Activated B cell treated with CpG ODN at 0.5 μM for 24 hours (primary cell): ENCODE measurements around the gene MARCOL. TPM values are rescaled to one million over a fixed set of nuclear protein-coding genes. Genes with fewer than 3 reads are reported as not detected.
"Not testable (repeated sequence)": the region's sequence is repeated elsewhere in the genome, so short reads cannot be mapped to it uniquely, and the experiment has no call there.

Experiments used
- ATAC-seq: fragments of 200-7000 bp; cut with Tn5 transposase; one replicate; pipeline ENCODE4 v1.10.0; 2021; ENCODE audit warnings: low read depth, mild to moderate bottlenecking, moderate library complexity
- CTCF ChIA-PET: fragments of 350-600 bp; sonication (Branson Sonifier 250); formaldehyde crosslinking; loops from one replicate; lab custom pipeline; 2021; ENCODE audit warnings: antibody characterized with exemption; lab: Charles Lee
- POLR2A ChIA-PET: fragments of 350-600 bp; sonication (Branson Sonifier 250); formaldehyde crosslinking; loops from one replicate; lab custom pipeline; 2021; ENCODE audit warnings: antibody characterized with exemption; lab: Charles Lee
- DNase-seq: peaks from one replicate; pipeline ENCODE4 v3.0.0; 2022
- H3K27ac Mint-ChIP-seq: one replicate; pipeline ENCODE4 v1.8.0; 2020; ENCODE audit warnings: mixed read lengths
- H3K27me3 Mint-ChIP-seq: one replicate; pipeline ENCODE4 v1.8.0; 2021; ENCODE audit warnings: mixed read lengths
- H3K36me3 Mint-ChIP-seq: one replicate; pipeline ENCODE4 v1.8.0; 2021; ENCODE audit warnings: low read depth, mixed read lengths
- H3K4me1 Mint-ChIP-seq: one replicate; pipeline ENCODE4 v1.8.0; 2021; ENCODE audit warnings: mixed read lengths
- H3K4me3 Mint-ChIP-seq: one replicate; pipeline ENCODE4 v1.8.0; 2020; ENCODE audit warnings: mild to moderate bottlenecking, mixed read lengths
- H3K9me3 Mint-ChIP-seq: one replicate; pipeline ENCODE4 v1.8.0; 2020; ENCODE audit warnings: mixed read lengths
- intact Hi-C: fragments of 100-400 bp; cut with micrococcal nuclease; formaldehyde crosslinking; loops from one replicate; pipeline ENCODE4 v1.15.1; 2024
- total RNA-seq: library from RNA; stranded (reverse); gene quantifications from 2 replicates; pipeline ENCODE4 v1.2.3, GENCODE V29; 2022
- TF ChIP-seq, protein P1 (sequence below): fragments of 200-600 bp; IDR thresholded peaks from one replicate; pipeline ENCODE4 v1.8.0; 2022; ENCODE audit warnings: antibody characterized with exemption, mild to moderate bottlenecking

MARCOL gene
- total RNA-seq, 1 donor from 2014 or later = not detected

DNA sequence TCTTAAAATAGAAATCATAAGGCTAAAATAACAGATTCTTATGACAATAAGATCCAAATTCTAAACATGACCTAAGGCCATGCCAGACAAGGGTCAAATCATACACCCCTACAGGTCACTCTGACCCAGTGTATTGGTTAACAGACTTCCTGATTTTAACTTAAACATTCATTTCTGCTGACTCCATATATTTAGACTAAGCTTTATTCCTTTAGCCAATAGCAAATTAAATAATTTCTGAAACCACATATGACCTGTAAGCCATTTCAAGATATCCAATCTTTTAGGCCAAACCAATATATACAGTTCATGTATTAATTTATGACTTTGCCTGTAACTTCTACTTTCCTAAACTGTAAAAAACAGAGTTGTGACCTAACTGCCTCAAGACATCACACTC is 22.9 kb downstream of the MARCOL start:
- no peaks in the 10 kb centered on the region for H3K36me3 Mint-ChIP-seq
- ChIA-PET POLR2A (no interaction called here), CTCF (no interaction called here)
- no peak overlapping the region for H3K27ac Mint-ChIP-seq
- peaks cover 32% of the 10 kb centered on the region for H3K9me3 Mint-ChIP-seq
- no peak overlapping the region for H3K4me3 Mint-ChIP-seq
- DNase-seq (no peak), ATAC-seq (no peak)
- H3K27me3 Mint-ChIP-seq = peaks cover 5% of the 10 kb centered on the region
- intact Hi-C loops = no loop called here
- H3K4me1 Mint-ChIP-seq = no peaks in the 10 kb centered on the region
- TF ChIP-seq, protein P1, sequence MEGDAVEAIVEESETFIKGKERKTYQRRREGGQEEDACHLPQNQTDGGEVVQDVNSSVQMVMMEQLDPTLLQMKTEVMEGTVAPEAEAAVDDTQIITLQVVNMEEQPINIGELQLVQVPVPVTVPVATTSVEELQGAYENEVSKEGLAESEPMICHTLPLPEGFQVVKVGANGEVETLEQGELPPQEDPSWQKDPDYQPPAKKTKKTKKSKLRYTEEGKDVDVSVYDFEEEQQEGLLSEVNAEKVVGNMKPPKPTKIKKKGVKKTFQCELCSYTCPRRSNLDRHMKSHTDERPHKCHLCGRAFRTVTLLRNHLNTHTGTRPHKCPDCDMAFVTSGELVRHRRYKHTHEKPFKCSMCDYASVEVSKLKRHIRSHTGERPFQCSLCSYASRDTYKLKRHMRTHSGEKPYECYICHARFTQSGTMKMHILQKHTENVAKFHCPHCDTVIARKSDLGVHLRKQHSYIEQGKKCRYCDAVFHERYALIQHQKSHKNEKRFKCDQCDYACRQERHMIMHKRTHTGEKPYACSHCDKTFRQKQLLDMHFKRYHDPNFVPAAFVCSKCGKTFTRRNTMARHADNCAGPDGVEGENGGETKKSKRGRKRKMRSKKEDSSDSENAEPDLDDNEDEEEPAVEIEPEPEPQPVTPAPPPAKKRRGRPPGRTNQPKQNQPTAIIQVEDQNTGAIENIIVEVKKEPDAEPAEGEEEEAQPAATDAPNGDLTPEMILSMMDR = no peak

DNA sequence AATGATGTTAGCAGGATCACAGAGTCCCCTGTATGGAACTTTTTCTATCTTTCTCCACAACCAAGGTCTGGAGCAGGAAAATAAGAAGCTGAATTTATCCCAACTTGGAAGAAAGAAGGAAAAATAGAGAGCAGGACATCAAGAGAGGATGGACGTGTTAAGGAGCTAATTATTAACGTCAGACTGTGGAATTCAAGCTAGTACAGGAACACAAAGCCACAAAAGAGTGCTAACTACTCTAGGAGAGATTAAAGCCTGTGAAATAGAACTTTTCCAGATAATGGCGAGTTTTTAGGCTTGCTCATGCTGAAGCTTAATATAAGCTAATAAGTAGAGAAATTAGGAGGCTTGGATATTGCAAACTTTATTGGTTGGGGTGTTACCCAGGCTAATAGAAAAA is 29.6 kb downstream of the MARCOL start:
- DNase-seq (no peak), ATAC-seq (no peak)
- TF ChIP-seq, protein P1 = no peak
- Mint-ChIP-seq H3K4me1 (no peaks in the 10 kb centered on the region), H3K27ac (no peak overlapping the region), H3K27me3 (peaks cover 3% of the 10 kb centered on the region), H3K9me3 (peaks cover 8% of the 10 kb centered on the region), H3K36me3 (no peaks in the 10 kb centered on the region), H3K4me3 (no peak overlapping the region)
- CTCF ChIA-PET = no interaction called here
- POLR2A ChIA-PET = no interaction called here
- intact Hi-C loops = no loop called here

DNA sequence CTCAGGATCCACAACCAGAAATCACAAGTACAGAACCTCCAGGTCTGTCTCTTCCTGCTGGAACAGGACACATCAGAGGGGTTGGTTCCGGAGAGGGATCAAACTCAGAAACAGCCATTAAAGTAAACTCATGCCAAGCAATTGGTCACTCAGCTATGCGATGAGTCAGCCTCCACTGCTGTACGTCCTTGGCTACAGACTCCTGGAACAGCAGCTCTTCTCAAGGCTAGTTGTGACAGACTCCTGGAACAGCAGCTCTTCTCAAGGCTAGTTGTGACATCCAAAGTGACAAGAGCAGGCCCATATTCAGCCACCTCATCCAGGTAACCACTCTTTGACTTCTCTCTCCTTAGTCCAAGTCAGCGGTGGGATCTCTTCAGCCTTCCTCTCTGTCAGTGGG is 30.2 kb downstream of the MARCOL start, which contains the start of gene SPINK13:
Gene SPINK13, plus strand, starts transcription at position 229 of the 400 bp plus-strand sequence. CDS start 1,279 bp downstream, outside the sequence.
- Mint-ChIP-seq H3K27me3 (peaks cover 3% of the 10 kb centered on the region), H3K4me1 (no peaks in the 10 kb centered on the region), H3K9me3 (peaks cover 8% of the 10 kb centered on the region), H3K36me3 (no peaks in the 10 kb centered on the region), H3K4me3 (no peak within 1 kb of the TSS), H3K27ac (no peak within 1 kb of the TSS)
- DNase-seq = no peak
- TF ChIP-seq, protein P1 = no peak
- ATAC-seq = no peak
- intact Hi-C loops = no loop called here
- CTCF ChIA-PET = no interaction called here
- POLR2A ChIA-PET = no interaction called here

DNA sequence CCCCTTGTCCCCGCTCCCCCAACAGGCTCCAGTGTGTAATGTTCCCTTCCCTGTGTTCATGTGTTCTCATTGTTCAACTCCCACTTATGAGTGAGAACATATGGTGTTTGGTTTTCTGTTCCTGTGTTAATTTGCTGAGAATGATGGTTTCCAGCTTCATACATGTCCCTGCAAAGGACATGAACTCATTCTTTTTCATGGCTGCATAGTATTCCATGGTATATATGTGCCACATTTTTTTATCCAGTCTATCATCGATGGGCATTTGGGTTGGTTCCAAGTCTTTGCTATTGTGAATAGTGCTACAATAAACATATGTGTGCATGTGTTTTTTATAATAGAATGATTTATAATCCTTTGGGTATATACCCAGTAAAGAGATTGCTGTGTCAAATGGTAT is 36.8 kb downstream of the MARCOL start:
- POLR2A ChIA-PET = not testable (repeated sequence)

DNA sequence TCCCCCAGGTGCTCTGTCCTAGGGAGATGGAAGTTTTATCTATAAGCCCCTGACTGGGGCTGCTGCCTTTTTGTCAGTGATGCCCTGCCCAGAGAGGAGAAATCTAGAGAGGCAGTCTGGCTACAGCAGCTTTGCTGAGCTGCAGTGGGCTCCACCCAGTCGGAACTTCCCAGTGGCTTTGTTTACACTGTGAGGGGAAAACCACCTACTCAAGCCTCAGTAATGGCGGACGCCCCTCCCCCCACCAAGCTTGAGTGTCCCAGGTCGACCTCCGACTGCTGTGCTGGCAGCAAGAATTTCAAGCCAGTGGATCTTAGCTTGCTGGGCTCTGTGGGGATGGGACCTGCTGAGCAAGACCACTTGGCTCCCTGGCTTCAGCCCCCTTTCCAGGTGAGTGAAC is 42.6 kb downstream of the MARCOL start:
- ATAC-seq, CTCF ChIA-PET: not testable (repeated sequence)

More for the DNA sequence above, 36.8 kb downstream of the MARCOL start:
- H3K36me3 Mint-ChIP-seq, CTCF ChIA-PET, H3K4me3 Mint-ChIP-seq, H3K4me1 Mint-ChIP-seq, ATAC-seq, intact Hi-C loops, H3K27me3 Mint-ChIP-seq, DNase-seq, H3K27ac Mint-ChIP-seq: not testable (repeated sequence)
- H3K9me3 Mint-ChIP-seq = peaks cover 13% of the 10 kb centered on the region

DNA sequence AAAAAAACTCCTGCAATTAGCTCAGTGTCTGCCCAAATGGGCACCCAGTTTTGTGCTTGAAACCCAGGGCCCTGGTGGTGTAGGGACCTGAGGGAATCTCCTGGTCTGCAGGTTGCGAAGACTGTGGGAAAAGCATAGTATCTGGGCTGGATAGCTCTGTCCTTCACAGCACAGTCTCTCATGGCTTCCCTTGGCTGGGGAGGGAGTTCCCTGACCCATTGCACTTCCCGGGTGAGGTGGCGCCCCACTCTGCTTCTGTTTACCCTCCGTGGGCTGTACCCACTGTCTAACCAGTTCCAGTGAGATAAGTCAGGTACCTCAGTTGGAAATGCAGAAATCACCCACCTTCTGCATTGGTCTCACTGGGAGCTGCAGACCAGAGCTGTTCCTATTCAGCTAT is 43.0 kb downstream of the MARCOL start:
- H3K27me3 Mint-ChIP-seq, H3K4me1 Mint-ChIP-seq, H3K36me3 Mint-ChIP-seq, H3K27ac Mint-ChIP-seq, DNase-seq, CTCF ChIA-PET, intact Hi-C loops, H3K4me3 Mint-ChIP-seq, POLR2A ChIA-PET, ATAC-seq: not testable (repeated sequence)
- peaks cover 11% of the 10 kb centered on the region for H3K9me3 Mint-ChIP-seq

More for the DNA sequence above, 42.6 kb downstream of the MARCOL start:
- peaks cover 11% of the 10 kb centered on the region for H3K9me3 Mint-ChIP-seq
- H3K4me3 Mint-ChIP-seq, H3K27me3 Mint-ChIP-seq, DNase-seq, H3K36me3 Mint-ChIP-seq, POLR2A ChIA-PET, H3K27ac Mint-ChIP-seq, H3K4me1 Mint-ChIP-seq, intact Hi-C loops: not testable (repeated sequence)
